ENCODE measurements around the gene BLOC1S6.

Gene BLOC1S6, protein sequence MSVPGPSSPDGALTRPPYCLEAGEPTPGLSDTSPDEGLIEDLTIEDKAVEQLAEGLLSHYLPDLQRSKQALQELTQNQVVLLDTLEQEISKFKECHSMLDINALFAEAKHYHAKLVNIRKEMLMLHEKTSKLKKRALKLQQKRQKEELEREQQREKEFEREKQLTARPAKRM

GRCh38 chr15:45587095-45587862 lies at the start of gene BLOC1S6:
Gene BLOC1S6 (plus strand): TSS chr15:45587379. CDS start chr15:45587444, 65 bp downstream.
- peak; percentile 75 to 79 for DNase-seq (ENCODE audit: low read depth in 2 of 2)

DNA sequence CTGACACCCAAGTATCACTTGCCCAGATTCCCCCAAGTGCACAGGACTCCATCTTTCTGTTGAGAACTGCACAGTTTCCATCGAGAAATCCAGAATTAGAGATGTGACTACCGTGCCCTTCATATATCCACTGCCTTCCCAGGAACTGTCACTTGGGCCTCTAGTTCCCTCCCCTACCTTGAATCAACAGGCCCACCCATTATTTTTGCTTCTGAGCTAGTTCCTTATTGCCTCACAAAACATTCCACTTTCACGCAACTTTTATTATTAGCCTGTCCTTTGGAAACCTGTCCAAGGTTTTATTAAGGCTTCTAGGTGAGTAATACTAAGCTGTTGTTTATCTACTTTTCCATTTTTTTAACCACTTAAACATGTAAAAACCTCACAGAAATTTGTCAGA lies 47.5 kb upstream of the BLOC1S6 start:
- DNase-seq (ENCODE audit: low read depth in 2 of 2) = no peak

DNA sequence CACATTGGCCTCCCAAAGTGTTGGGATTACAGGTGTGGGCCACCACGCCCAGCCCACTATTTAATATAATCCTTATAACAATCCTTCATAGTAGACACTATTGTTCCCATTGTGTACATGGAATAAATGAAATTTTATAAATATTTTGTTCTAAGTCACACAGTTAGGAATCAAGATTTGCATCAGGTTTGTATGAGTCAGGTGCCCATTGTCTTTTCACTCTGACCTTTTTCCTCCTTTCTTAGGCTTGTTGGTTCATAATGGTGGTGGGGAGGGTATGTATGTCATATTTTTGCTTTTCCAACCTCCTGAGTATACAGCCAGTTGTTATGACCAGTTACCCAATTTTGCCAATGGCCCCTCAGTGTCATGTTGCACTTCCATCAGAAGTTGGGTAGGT lies 46.6 kb upstream of the BLOC1S6 start:
- no peak for DNase-seq (ENCODE audit: low read depth in 2 of 2)

DNA sequence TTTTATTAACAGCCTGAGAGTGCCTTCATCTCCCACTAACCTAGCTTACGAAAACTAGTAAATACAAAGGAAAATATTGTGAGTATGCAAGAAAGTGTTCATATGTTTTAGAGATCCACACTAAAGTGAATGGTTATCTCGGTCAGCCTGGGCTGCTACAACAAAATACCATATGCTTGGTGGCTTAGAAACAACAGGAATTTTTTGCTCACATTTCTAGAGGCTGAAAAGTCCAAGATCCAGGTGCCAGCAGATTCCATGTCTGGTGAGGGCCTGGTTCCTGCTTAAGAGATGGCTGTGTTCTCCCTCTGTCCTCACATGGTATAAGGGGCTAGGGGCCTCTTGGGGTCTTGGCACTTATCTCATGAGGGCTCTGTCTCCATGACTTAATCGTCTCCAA lies 44.1 kb upstream of the BLOC1S6 start:
- DNase-seq (ENCODE audit: low read depth in 2 of 2) = no peak

- DNase-seq (ENCODE audit: low read depth in 2 of 2) = no peak
These were observed 42.7 kb upstream of the BLOC1S6 start for GRCh38 chr15:45544266-45545023.

GRCh38 chr15:45546789-45547188 lies 40.4 kb upstream of the BLOC1S6 start:
- DNase-seq (ENCODE audit: low read depth in 2 of 2) = no peak

GRCh38 chr15:45548753-45549520 lies 38.2 kb upstream of the BLOC1S6 start:
- no peak for DNase-seq (ENCODE audit: low read depth in 2 of 2)

- DNase-seq (ENCODE audit: low read depth in 2 of 2) = no peak
These were observed 37.5 kb upstream of the BLOC1S6 start for GRCh38 chr15:45549541-45550220.

GRCh38 chr15:45550436-45550835 lies 36.7 kb upstream of the BLOC1S6 start:
- no peak for DNase-seq (ENCODE audit: low read depth in 2 of 2)

DNA sequence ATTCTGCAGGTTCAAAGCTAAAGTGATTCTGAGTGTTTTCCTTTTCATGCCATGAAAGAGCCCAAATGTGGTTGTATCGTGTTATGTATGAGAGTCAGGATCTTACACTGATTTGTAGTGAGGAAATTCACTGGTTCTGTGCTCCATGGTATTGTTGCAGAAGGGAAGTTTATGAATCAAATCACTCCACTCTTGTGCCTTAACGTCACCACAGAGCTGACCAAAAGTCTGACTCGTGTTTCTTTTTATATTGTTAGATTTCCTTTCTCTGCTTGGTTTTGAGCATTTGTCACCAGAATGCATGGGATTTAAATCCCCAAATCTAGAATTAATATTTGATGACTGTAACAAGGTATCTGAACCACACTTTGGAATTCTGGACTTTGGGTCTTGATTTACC lies 35.5 kb upstream of the BLOC1S6 start:
- no peak for DNase-seq (ENCODE audit: low read depth in 2 of 2)

DNA sequence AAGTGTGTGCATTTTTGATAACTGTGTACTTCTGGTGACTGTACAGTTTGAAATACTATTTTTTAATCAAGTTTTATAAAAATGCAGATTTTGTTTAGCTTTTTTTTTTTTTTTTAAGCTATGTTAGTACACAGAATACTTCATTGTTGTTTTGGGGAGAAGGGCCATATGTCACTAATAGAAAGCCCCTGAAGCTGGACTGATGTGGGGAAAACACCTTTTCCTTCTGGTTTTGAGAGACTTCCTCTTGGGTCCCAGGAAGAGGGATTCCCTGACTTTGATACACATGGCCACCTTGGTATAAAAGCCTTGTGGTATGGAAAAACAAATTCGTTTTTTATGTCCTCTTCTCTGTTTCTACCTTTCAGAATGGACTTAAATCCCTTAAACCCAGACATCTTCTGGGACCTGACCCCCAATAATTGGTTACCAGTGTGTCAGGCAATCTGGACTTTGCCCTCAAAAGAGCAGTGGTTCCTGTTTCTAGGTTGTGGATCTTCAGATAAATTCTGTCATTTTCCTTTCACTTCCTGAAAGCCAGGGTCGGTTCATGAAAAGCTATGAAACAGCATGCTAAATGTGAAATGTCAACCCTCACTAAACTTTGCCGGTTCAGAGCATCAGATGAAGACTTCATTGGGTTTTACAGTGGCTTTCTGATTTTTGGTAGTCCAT lies 31.1 kb upstream of the BLOC1S6 start:
- DNase-seq (ENCODE audit: low read depth in 2 of 2) = no peak

DNA sequence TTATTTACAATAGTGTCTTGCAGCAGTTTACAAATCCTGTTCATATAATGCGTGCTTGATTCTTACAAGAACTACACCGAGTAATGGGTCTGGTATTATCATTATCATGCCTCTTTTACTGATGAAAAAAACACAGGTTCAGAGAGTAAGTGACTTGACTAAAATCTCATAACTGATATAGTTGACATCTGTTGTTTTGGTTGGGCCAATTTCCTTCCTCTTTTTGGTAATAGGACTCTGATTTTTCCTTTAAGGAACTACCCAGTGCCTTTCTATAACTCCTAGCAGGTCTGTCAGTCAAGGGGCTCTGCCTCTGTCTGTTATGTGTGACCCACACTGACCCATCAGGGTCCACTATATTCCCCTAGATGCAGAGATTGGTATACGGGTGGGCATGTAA lies 14.6 kb upstream of the BLOC1S6 start:
- DNase-seq (ENCODE audit: low read depth in 2 of 2) = no peak

DNA sequence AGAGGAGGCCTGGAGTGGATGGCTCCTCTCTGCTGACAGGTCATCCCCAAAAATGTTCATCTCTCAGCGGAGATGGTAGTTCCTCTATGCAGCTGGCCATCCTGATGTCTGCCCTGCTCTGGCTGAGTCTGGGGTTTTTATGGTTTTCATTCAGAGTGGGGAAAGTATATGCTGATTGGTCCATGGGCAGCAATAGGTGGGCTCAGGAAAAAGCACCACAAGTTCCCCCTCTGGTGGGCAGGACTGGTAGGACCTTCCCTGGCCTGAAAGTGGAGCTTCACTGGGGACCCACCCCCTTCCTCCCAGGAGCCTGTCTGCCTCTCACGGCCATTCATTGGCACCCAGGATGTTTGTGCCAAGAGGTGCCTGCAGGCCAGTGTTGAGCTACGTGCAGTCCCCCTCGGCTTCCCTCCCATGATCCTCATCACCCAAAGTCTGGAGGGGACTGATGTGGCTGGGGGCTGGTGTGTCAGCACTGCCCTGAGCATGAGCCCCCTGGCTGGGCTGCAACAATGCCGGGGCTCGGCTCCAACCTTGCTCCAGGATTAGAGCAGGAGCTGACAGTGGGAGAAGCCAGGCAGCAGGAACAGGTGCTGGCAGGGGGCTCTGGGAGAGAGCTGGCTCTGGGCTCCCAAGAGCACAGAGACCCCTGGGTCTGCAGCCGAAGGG lies 13.1 kb upstream of the BLOC1S6 start:
- no peak for DNase-seq (ENCODE audit: low read depth in 2 of 2)

DNA sequence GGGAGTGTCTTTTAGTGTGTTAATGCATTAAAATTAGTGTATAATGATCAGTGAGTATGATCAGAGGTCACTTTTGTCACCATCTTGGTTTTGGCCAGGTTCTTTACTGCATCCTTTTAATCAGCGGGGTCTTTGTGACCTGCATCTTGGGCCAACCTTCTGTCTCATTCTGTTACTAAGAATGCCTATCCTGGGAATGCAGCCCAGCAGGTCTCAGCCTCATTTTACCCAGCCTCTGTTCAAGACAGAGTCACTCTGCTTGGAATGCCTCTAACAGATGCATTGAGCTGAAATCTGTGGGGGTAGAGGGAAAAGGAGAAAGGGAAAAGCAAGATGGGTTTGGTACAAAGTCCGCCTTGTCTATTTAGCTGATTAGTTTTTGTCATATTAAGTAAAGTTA lies 5.3 kb upstream of the BLOC1S6 start:
- DNase-seq (ENCODE audit: low read depth in 2 of 2) = no peak

- no peak for DNase-seq (ENCODE audit: low read depth in 2 of 2)
These were observed 3.2 kb upstream of the BLOC1S6 start for GRCh38 chr15:45583731-45584639.

DNA sequence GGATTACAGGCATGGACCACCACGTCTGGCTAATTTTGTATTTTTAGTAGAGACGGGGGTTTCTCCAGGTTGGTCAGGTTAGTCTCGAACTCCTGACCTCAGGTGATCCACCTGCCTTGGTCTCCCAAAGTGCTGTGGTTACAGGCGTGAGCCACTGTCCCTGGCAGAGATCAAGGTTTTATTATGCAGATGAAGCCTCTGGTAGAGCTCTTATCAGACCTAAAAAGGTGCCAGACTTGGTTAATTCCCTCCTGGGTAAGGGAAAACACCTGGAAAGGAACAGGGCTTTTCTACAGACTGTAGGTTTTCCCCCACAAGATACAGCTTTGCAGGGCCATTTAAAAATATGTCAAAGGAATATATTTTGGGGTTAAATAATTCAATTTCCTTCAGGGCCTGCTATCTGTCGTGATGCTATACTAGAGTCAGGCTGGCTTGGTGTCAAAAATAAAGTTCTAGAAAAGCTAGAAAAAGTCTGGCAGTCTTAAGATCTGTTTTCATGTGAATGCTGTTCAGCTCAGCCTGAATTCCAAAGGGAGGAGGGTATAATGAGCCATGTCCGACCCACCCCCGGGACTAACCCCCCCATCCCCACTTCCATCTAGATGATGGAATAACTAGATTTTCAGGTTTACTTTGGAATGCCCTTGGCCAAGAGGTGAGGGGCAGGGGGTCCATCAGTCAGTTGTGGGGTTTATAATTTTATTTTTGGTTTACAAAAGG lies 1.9 kb upstream of the BLOC1S6 start:
- DNase-seq (ENCODE audit: low read depth in 2 of 2) = no peak

- DNase-seq (ENCODE audit: low read depth in 2 of 2) = no peak
These were observed 1.1 kb upstream of the BLOC1S6 start for GRCh38 chr15:45586125-45586524.

DNA sequence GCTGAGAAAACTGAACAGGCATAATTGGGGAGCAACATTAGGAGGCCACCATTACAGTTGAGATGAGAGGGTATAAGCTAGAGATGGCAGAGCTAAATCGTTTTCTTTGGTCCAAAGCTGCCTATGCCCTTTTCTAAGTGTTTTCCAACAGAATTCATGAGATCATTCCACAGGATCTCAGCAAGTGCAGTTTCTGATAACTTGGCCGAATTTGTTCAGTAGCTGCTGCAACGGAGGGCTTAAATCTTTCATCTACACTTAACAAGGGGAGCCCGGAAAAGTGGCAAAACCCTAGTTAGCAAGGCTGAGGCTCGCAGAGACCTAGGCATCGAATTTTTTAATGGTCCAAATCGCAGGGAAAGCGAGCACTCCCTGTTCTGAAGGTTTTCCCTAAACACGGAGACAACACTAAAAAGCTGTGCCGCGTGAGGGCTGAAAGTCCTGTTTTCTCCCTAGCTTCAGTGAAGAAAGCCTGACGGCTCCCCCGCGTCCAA lies 531 bp upstream of the BLOC1S6 start:
- DNase-seq (ENCODE audit: low read depth in 2 of 2) = no peak

DNA sequence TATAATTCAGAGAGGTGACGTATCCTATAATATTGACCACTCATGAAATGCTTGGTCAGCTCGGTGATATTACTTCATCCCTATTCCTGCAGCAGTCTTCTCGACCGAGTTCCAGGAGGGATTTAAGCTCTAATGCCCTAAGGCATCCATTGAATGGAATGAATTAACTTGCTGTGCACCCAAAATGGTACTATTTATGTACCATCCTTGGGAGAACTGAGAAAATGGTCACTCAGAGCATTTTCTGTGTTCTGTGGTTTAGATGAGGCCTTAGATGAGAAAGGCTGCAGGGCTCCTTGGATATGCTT lies 638 bp downstream of the BLOC1S6 start:
- no peak for DNase-seq (ENCODE audit: low read depth in 2 of 2)
